Liver (tissue), 3 donors: ENCODE data around the gene GOLGA6L7.
"Not testable (repeated sequence)": the region's sequence is repeated elsewhere in the genome, so short reads cannot be mapped to it uniquely, and the experiment has no call there.

ENCODE experiments used
- CTCF ChIP-seq: fragments of 150-350 bp; IDR thresholded peaks from 2 replicates; pipeline ENCODE4 v1.5.1; 2017; ENCODE audit warnings: improper control_type of control experiment, low read depth, low read length; ENCODE audit not compliant: missing input control
- JUND ChIP-seq, 2 donors: IDR thresholded peaks; 2 replicates each; pipeline ENCODE4 v1.6.1; 2016; ENCODE audit warnings: antibody characterized with exemption in 2 of 2
- MAX ChIP-seq: IDR thresholded peaks from 2 replicates; pipeline ENCODE4 v1.6.1; 2016; ENCODE audit warnings: antibody characterized with exemption
- RAD21 ChIP-seq, 2 donors: IDR thresholded peaks; 2 replicates each; pipeline ENCODE4 v1.6.1; 2016; ENCODE audit warnings: antibody characterized with exemption in 2 of 2, mild to moderate bottlenecking in 2 of 2
- RXRA ChIP-seq, 2 donors: IDR thresholded peaks; 2 replicates each; pipeline ENCODE4 v1.6.1; 2017 to 2018; ENCODE audit warnings: antibody characterized with exemption in 2 of 2, mild to moderate bottlenecking in 1 of 2
- SP1 ChIP-seq: IDR thresholded peaks from 2 replicates; pipeline ENCODE4 v1.6.1; 2018; ENCODE audit warnings: antibody characterized with exemption, mild to moderate bottlenecking
- TAF1 ChIP-seq: conservative IDR thresholded peaks from 2 replicates; pipeline ENCODE4 v1.6.1; 2016; ENCODE audit warnings: antibody characterized with exemption, mild to moderate bottlenecking
- YY1 ChIP-seq: IDR thresholded peaks from 2 replicates; pipeline ENCODE4 v1.6.1; 2016; ENCODE audit warnings: antibody characterized with exemption, mild to moderate bottlenecking
- ZBTB33 ChIP-seq: IDR thresholded peaks from 2 replicates; pipeline ENCODE4 v1.6.1; 2016; ENCODE audit warnings: antibody characterized with exemption
- donor health status: healthy.
- donor health status: healthy.

- not testable (repeated sequence) for TF ChIP-seq CTCF; JUND (IDR thresholded peaks at IDR 0.05); RAD21 (IDR thresholded peaks at IDR 0.05); ZBTB33; RXRA (IDR thresholded peaks at IDR 0.05); YY1; MAX; TAF1; SP1
Measured at GRCh38 chr15:28798234-28798633, 50.2 kb downstream of the GOLGA6L7 start.
